ENCODE data around the gene TSPO. TPM values are rescaled to one million over a fixed set of nuclear protein-coding genes. Genes with fewer than 3 reads are reported as not detected.
A peak's percentile ranks its signal among the peaks of the same experiment; 100 is the strongest.

The TSPO gene
- total and polyA plus RNA-seq, 11 donors = 69.0 to 335 (median 125) TPM

GRCh38 chr22:43128928-43129424 lies 22.4 kb upstream of the TSPO start:
- Histone ChIP-seq H3K36me3 (peaks cover 0 to 25% (median 12%) of the 10 kb centered on the region in 9 donors), H3K9me3 (no peaks in the 10 kb centered on the region), H3K27ac (no peak overlapping the region), H3K4me1 (peaks cover 0 to 21% (median 9%) of the 10 kb centered on the region in 12 donors), H3K4me3 (no peak overlapping the region), H3K27me3 (no peaks in the 10 kb centered on the region)
- intact Hi-C loops (cut with DNase I) = no loop called here
- no peak for TF ChIP-seq POLR2A (IDR thresholded peaks at IDR 0.05)
- TF ChIP-seq, protein P1, sequence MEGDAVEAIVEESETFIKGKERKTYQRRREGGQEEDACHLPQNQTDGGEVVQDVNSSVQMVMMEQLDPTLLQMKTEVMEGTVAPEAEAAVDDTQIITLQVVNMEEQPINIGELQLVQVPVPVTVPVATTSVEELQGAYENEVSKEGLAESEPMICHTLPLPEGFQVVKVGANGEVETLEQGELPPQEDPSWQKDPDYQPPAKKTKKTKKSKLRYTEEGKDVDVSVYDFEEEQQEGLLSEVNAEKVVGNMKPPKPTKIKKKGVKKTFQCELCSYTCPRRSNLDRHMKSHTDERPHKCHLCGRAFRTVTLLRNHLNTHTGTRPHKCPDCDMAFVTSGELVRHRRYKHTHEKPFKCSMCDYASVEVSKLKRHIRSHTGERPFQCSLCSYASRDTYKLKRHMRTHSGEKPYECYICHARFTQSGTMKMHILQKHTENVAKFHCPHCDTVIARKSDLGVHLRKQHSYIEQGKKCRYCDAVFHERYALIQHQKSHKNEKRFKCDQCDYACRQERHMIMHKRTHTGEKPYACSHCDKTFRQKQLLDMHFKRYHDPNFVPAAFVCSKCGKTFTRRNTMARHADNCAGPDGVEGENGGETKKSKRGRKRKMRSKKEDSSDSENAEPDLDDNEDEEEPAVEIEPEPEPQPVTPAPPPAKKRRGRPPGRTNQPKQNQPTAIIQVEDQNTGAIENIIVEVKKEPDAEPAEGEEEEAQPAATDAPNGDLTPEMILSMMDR (IDR thresholded peaks at IDR 0.05) = no peak
- no peak for DNase-seq
- ATAC-seq = no peak
- WGBS, 4 donors = 73 to 81% (median 77%) methylated on average over 20 of the region's 20 CpGs

- ATAC-seq (no peak), DNase-seq (no peak)
- no peak overlapping the region for H3K4me3 ChIP-seq
- no peaks in the 10 kb centered on the region for H3K27me3 ChIP-seq
- H3K9me3 ChIP-seq = no peaks in the 10 kb centered on the region
- no peak for TF ChIP-seq POLR2A (IDR thresholded peaks at IDR 0.05)
- TF ChIP-seq, protein P1 (IDR thresholded peaks at IDR 0.05) = no peak
- no peak overlapping the region for H3K27ac ChIP-seq
- intact Hi-C loops (cut with DNase I) = loop anchor here in 1 of 10 donors (10.0 kb wide), 1 partner anchor 55 kb away; no protein-coding TSS in a partner anchor
- peaks cover 0 to 21% (median 9%) of the 10 kb centered on the region in 12 donors for H3K4me1 ChIP-seq
- WGBS, 4 donors = 74 to 83% (median 75%) methylated on average over 16 of the region's 16 CpGs
- peaks cover 0 to 33% (median 15%) of the 10 kb centered on the region in 9 donors for H3K36me3 ChIP-seq
These were observed 21.6 kb upstream of the TSPO start for GRCh38 chr22:43129426-43130425.

DNA sequence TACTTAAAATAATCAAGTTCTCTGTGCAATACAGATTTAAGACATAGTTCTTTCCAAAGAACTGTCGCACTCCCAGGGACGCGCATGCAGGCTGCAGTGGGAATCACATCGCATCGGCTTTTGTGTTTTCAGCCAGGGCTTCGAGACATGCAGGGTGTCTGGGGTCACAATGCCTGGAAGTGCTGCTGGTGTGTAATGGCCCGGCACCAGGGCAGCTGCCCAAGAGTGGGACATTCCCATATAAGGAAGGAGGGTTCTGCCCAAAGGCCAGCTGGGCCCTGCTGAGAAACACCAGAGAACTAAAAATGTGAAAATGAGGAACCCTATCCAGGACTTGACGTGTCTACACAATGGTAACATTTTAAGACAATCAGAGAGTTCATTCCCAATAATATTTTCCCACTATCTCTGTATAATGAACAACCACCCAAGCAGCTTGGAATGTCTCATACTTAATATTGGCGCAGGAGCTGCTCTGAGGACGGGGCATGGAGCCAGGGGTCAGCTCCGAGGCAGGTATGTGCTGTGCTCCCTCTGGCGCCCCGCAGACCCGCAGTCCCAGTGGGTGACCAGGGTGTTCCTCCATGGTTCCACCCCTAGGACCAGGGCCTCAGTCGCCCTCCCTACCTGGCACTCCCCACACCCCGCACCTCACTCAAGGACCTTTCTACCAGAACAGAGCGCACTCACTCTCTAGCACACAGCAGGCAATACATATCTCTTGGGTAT lies 19.4 kb upstream of the TSPO start:
- peaks cover 0 to 30% (median 18%) of the 10 kb centered on the region in 12 donors for H3K4me1 ChIP-seq
- no peaks in the 10 kb centered on the region for H3K27me3 ChIP-seq
- no peak overlapping the region for H3K4me3 ChIP-seq
- peak in 3 of 5 donors; percentile 42 to 60 (median 43) for DNase-seq
- WGBS, 4 donors = 65 to 76% (median 66%) methylated on average over 14 to 17 of the region's 17 CpGs
- peaks cover 0 to 55% (median 34%) of the 10 kb centered on the region in 9 donors for H3K36me3 ChIP-seq
- H3K9me3 ChIP-seq = no peaks in the 10 kb centered on the region
- intact Hi-C loops (cut with DNase I) = loop anchor here in 1 of 10 donors (10.0 kb wide), 1 partner anchor 57 kb away; no protein-coding TSS in a partner anchor
- H3K27ac ChIP-seq = peak overlapping the region in 6 of 12 donors; percentile 1 to 66 (median 42)
- TF ChIP-seq, protein P1 (IDR thresholded peaks at IDR 0.05) = no peak
- no peak for TF ChIP-seq POLR2A (IDR thresholded peaks at IDR 0.05)
- ATAC-seq = peak; percentile 52 to 80 (median 61)

Measured in heart left ventricle (tissue), 16 donors.